Activated CD4-positive, CD25-positive, alpha-beta regulatory T cell (primary cell): ENCODE results near the gene RMDN3.

Experiments used
- DNase-seq, 4 experiments: peaks; one replicate each; lab custom pipeline; 2025; lab: John Stamatoyannopoulos, UW

RMDN3 gene

DNA sequence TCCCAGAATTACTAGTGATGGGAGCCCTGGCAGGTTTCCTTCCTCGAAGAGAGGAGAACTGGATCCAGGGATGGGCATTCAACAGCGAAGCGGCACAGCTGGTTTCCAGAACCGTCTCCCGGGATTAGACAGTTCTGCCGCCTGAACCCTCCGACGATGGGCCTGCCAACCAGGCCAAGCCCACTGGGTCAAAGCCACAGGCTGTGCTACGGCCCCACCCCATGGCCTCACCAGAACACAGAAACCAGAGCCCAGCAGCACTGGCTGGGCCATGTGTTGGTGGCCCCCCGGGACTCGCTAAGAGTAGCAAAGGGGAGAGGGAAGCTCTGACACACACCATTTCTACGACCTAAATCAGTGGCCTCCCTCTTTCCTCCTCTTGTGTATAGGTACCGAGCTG lies 17.0 kb upstream of the RMDN3 start:
- DNase-seq = no peak

GRCh38 chr15:40771242-40771641 lies 16.2 kb upstream of the RMDN3 start:
- DNase-seq = no peak

DNA sequence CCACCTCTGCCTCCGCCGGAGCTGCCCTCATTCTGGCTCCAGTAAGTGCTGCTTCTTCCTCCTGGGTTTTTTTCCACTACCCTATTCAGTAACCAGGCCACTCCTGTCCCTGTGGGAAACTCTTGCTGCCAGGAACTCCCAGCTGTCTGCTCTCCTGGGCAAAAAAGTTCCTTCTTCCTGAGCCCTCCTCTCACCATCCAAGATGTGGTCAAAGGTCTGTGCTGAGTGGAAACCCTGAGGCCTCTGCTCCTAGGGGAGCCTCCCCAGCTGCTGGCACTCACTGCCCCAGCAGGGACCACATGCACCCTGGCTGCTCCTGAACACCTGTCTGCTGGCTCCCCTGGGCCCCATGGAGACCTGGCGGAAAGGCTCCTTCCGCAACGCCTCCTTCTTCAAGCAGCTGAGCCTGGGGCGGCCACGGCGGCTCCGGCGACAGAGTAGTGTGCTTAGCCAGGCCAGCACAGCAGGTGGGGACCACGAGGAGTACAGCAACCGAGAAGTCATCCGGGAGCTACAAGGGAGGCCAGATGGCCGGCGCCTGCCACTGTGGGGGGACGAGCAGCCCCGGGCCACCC lies 15.2 kb upstream of the RMDN3 start:
- DNase-seq = no peak

- peak; percentile 22 to 44 (median 32) for DNase-seq
Observed at GRCh38 chr15:40769274-40770146, 14.5 kb upstream of the RMDN3 start, which contains the start of gene C15orf62. Gene C15orf62 (plus strand): TSS chr15:40769980. CDS start chr15:40770496, 516 bp downstream.

DNA sequence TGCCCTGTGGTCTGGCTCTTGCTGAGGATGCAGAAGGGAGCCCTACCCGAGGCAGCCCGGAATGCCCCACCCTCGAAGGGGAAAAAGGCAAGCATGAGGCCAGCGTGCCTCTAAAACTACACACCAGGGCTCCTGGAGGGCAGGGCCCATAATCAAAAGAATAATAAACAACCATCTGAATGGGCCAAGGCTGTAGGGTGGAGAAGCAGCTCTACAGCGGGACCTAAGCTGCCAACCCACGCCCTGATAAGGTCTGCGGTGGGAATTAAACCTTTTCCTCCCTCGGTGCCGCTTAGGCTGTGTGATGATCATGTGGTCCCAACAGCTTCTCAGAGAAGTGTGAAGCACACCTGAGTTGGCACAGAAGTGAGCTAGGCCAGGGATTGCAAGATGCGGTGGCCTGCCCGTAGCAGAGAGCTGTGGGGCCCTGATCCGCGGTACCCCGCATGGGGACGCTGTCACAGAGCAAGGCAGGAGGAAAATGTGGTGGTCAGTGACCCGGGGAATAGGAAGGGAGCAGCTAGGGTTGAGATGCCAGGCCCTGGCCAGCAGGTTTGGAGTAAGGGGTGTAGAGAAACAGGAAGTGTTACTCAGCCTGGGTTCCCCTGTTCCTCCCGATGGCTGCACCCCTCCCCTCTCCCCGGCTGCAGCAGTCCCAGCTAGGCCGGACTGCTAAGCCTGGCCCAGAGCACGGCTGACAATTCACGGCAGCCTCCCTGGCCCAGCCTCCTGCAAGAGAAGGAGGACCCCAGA lies 13.6 kb upstream of the RMDN3 start:
- no peak for DNase-seq

DNA sequence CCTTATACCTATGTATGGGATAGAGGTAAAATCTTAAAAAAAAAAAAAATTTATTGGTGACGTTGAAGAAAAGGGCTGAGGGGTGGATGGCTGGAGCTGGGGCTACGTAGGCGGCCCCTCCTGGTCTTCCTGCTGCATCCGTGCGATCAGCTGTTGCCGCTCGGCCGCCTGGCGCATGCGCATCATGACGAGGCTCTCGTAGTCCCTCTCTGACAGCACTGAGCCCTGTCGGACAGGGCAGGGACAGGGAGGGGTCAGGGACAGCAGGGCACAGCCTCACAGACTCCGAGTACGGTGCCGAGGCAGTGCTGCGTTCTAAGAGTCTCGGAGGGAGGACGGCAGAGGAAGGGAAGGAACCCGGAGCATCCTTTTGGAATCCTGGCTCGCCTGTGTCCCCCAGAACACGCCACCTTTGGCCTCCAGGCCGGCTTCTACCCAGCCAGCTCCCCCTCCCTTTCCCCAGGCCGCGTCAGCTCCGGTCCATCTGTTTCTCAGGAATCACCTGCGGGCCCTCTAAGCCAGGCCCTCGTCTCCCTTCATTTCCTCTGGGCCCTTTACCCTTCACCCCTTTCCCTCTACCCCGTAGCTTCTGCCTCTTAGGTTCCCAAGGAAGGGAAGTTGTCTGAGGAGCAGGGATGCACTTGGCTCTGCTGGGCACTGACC lies 12.9 kb upstream of the RMDN3 start:
- DNase-seq = no peak

DNA sequence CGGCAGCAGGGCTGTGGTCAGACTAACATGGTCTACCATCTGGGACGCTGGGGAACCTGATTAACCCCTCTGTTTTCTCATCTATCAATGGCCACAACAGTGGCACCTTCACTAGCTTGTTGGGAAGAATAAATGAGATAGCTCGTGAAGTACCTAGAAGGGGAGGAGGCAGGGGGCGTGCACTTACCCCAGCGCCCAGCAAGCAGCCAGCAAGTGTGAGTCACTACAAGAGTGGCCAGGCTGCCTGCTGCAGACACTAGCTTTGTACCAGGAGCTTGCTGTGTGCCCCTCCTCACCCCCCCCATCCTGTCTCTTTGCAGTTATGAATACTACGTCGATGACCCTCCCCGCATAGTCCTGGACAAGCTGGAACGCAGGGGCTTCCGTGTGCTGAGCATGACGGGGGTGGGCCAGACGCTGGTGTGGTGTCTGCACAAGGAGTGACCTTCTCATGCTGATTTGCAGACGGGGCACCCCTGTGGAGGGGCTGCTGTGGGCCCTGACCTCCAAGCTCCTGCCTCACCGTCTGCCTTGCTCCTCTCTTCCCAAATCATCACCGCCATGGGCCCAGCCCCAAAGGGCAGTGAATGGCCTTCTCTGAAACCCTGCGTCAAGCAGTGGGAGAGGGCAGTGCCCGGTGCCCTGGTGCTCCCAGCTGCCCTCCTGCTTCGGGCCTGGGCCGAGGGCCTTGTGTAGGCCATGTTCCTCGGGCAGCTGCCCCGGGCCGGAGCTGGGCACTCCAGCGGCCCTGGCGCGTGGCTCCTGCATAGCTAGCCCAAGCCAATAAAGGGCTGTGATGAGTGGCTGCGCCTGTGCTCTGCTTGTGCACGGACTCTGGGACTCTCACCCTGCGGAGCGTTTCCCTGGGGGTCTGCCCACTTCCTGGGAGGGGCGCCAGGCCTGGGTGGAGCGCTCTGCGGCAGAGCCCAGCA lies 12.1 kb upstream of the RMDN3 start:
- no peak for DNase-seq

DNA sequence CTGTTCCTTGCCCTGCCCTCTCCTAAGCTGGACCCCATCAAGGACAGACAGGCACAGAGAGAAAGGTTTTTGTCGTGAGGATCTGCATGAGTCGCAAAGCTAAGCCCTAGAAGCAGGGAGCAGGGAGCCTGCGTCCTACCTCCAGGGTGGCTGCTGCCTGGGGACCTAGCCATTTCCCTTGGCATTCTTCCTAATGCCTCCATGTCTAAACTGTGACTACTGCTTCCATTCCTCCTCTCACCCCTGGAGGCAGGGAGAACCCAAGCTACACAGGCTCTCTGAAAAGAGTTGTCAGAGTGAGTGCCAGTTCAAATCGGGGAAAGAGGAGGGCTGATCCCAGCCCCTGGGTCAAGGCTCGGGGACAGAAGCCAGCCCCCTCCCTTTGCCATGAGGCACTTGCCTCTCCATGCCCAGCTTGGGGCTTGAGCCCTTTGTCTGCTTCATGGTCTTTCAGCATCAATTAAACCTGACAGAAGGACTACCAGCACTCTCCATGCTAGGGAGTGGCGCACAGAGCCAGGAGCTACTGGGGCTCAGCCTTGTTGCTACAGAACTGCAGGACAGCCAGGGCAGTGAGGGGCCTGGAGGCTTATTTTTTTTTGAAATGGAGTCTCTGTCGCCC lies 11.3 kb upstream of the RMDN3 start:
- no peak for DNase-seq

DNA sequence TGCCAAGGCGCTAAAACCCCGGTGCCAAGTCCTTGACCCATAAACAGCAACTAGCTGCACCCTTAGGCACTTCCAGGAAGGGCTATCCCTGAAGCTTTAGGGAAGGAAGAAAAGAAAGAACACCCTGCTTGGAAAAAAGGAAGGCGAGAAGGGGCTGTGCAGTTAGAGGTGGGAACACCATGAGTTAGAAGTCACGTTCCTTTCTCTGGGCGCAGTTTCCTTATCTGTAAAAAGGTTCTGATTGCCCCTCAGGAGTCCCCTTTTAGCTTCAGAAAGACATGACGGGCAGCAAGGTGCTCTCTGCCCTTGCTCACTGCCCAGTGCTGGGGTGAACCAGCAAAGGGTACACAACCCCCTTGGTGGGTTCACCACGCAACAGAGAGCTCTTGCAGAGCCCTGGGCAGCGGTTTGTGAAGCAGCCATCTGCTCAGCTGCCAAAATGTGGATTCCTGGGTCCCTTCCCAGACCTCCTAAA lies 9.6 kb upstream of the RMDN3 start:
- DNase-seq = no peak

DNA sequence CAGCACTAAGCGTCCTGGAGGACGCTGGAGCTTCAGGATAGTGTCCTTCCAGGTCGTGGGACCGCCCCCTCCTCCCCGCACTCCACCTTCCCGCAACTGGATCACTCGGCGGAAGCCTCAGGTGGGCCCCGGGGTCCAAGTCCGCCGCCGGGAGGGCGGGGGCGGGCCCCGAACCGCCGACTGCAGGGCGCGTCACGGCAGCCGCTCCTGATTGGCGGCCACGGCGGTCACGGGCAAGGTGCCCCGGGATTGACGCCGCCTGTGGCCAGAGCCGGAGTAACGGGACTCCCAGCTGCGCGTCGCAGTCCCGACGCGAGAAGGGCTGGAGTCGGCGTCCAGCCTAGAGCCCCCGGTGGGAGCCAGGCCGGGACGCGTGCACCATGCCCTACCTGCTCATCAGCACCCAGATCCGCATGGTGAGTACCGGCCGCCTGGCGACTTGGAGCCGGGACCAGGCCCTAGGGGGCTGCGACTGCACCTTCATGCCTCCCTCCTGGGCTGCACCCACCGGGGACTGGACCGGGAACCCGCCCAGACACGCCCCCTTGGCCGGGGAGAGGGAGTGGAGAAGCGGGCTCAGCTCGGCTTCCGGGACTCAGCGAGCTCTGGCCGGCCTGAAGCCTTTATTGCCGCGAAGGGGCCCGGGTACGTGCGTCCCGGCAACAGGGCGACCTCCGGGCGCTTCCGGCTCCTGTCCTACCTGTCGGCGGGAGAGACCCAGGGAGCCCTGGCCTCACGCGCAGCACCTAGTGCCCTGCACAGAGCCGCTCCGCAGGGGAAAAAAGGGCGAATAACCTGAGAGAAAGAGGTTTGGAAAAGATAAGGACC lies 9.0 kb upstream of the RMDN3 start, which contains the start of gene GCHFR:
GCHFR (plus strand) TSS at position 268 of the 828 bp plus-strand sequence; CDS start at position 381, 113 bp downstream.
- DNase-seq = peak; percentile 36 to 51 (median 46)

- peak in 2 of 4 experiments; percentile 13 to 44 for DNase-seq
Observed at GRCh38 chr15:40762919-40763800, 8.1 kb upstream of the RMDN3 start.

DNA sequence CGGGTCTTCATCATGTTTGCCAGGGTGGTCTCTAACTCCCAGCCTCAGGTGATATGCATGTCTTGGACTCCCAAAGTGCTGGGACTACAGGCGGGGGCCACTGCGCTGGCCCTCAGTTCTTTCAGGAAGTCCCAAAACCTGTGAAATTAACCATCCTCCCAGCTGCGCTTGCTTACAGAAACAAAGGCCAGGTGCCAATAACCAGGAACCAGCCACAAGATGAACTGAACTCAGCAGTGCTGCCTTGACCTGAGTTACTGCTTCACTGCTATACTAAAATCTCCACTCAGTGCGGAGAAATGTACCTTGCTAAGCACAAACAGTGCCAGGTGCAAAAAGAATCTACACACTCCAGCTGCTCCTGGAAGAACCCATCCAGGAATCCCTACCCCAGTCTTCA lies 4.9 kb upstream of the RMDN3 start:
- DNase-seq = no peak

GRCh38 chr15:40756938-40757337 lies 1.9 kb upstream of the RMDN3 start:
- no peak for DNase-seq

DNA sequence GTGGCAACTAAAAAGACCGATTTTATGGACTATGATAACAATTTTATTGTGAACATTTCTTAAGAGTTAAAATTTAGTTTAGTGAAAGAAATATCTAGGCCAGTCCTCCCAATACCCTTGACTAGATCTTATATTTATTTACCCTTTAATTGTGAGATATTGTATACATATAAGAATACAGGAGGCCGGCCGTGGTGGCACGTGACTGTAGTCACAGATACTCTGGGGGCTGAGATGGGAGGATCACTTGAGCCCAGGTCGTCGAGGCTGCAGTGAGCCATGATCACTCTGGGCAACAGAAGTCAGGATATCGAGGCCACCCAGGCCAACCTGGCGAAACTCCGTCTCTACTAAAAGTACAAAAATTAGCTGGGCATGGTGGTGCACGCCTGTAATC lies 756 bp upstream of the RMDN3 start:
- DNase-seq = no peak

DNA sequence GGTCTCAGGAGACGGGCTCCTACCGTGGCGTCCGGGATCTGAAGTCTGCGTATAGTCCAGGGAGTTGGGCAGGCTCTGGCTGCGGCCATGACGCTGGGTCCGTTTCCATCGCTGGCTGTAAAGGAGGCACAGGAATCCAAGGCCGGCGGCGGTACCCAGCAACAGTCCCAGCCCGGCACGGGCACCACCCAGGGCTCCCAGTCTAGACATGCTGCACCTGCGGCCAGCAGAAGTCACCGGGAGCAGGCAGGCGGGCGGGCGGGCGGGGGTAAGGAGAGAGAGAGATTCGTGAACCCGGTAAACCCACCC lies 526 bp downstream of the RMDN3 start:
- DNase-seq = no peak

DNA sequence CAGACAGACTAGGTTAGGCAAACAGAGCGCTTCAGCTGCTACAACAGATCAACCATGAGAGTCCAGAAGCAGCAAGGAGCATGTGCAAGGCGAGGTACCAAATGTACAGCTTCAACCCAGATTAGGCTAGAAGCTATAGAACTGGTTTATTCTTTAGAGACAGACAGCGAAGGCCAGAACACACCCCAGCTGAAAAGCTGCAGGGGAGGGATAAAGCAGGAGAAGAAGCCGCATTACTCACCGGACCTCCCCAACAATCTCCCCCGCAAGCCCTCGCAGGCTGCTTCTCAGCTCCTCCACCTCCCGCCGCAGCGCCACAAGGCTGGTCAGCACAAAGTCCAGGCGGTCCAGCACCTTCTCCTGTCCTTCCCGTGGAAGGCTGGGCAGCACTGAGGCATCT lies 3.3 kb downstream of the RMDN3 start:
- no peak for DNase-seq

DNA sequence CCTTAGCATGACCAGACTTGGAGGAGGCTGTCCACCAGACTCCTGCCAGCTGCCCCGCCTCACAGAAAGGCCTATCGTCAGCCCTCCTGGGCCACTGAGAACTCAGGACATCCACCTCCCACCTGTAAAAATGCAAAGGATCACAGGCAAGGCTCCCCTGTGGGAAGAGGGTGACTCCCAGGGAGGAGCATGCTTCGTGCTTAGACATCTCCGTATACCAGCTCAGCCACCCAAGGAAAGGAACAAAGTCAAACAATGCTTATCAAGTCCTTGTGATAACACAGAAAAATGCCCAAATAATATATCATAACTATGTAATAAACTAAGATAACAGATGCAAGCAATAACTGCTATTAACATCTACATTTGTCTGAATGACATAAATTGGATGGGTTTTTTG lies 4.2 kb downstream of the RMDN3 start:
- DNase-seq = no peak

- DNase-seq = no peak
Observed at GRCh38 chr15:40749151-40749630, 5.9 kb downstream of the RMDN3 start.
